RKO (cell line): Measurements from ENCODE around the gene CRTC1.
"Not testable (repeated sequence)": the region's sequence is repeated elsewhere in the genome, so short reads cannot be mapped to it uniquely, and the experiment has no call there.

Source experiments
- DNase-seq: peaks from one replicate; pipeline ENCODE4 v3.0.0-alpha.2; 2016; ENCODE audit warnings: low spot score

CRTC1 gene

GRCh38 chr19:18669883-18670282 lies 13.6 kb upstream of the CRTC1 start:
- no peak for DNase-seq

GRCh38 chr19:18670312-18670711 lies 13.2 kb upstream of the CRTC1 start:
- DNase-seq: no peak

GRCh38 chr19:18671303-18672043 lies 12.0 kb upstream of the CRTC1 start:
- no peak for DNase-seq

- DNase-seq: no peak
Measured at GRCh38 chr19:18672044-18672451, 11.4 kb upstream of the CRTC1 start.

GRCh38 chr19:18672606-18673337 lies 10.7 kb upstream of the CRTC1 start:
- no peak for DNase-seq

- DNase-seq: peak; percentile 23
Measured at GRCh38 chr19:18674616-18675015, 8.9 kb upstream of the CRTC1 start.

GRCh38 chr19:18675779-18676178 lies 7.7 kb upstream of the CRTC1 start:
- no peak for DNase-seq

- DNase-seq: no peak
Measured at GRCh38 chr19:18676692-18677091, 6.8 kb upstream of the CRTC1 start.

- DNase-seq: no peak
Measured at GRCh38 chr19:18677156-18677555, 6.3 kb upstream of the CRTC1 start.

GRCh38 chr19:18680148-18680547 lies 3.3 kb upstream of the CRTC1 start:
- not testable (repeated sequence) for DNase-seq

GRCh38 chr19:18682807-18683108 lies 722 bp upstream of the CRTC1 start:
- no peak for DNase-seq

GRCh38 chr19:18683958-18684641 lies 620 bp downstream of the CRTC1 start:
- DNase-seq: no peak

- no peak for DNase-seq
Measured at GRCh38 chr19:18684642-18684993, 1.1 kb downstream of the CRTC1 start.

GRCh38 chr19:18685597-18686190 lies 2.2 kb downstream of the CRTC1 start:
- DNase-seq: no peak

GRCh38 chr19:18687740-18688465 lies 4.4 kb downstream of the CRTC1 start:
- no peak for DNase-seq

- no peak for DNase-seq
Measured at GRCh38 chr19:18696023-18696422, 12.5 kb downstream of the CRTC1 start.

GRCh38 chr19:18697680-18698079 lies 14.2 kb downstream of the CRTC1 start:
- no peak for DNase-seq

- DNase-seq: no peak
Measured at GRCh38 chr19:18698321-18699167, 15.1 kb downstream of the CRTC1 start.

- no peak for DNase-seq
Measured at GRCh38 chr19:18699403-18700054, 16.0 kb downstream of the CRTC1 start.

GRCh38 chr19:18700501-18701249 lies 17.2 kb downstream of the CRTC1 start:
- DNase-seq: no peak
